ENCODE data around the gene SLC4A7.

DNA sequence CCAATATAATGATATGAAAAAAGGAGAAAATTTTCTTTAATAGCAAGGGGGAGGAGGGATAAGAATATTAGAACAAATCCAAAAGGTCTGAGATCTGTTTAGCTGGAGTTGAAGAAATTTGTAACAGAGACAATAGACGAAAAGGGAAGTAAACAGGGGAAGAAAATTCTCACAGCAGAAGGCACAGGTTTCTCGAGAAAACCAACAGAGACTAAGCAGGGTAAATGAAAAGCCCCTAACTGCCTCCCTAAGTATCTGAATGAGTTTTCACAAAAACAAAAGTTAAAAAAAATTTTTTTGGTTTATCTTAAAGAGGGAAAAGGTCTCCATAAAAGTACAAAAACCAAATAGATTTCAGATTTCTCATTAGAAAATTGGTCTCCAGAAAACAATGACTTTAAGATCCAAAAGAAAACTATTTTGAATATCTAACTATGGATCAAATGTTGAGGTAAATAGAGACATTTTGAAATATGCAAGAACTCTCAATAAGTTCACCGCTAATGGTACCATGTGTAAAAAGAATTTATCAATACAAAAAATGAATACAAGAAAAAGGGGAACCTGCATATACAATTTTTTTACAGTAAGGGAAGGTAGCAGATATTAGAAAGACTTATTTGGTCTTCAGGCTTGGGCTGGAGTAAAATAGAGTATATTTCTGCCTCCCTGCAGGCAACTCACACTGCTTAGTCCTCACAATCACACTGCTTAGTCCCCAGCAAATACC lies 91.1 kb downstream of the SLC4A7 start:
- TF ChIP-seq POLR2A (IDR thresholded peaks at IDR 0.05; ENCODE audit: low read length) (no peak), GATA1 (IDR thresholded peaks at IDR 0.05; ENCODE audit: low read depth, low read length) (no peak)

Data from erythroblast (primary cell).